HCT116 (cell line): ENCODE measurements around the gene VSTM2L. TPM values are rescaled to one million over a fixed set of nuclear protein-coding genes. Genes with fewer than 3 reads are reported as not detected.

Source experiments
- ATAC-seq: fragments of 200-7000 bp; cut with Tn5 transposase; 2 replicates; pipeline ENCODE4 v1.9.1; 2020; ENCODE audit warnings: mild to moderate bottlenecking, moderate library complexity
- BruUV-seq: library from RNA; stranded (reverse); fragments of 400-500 nt; replicated peaks from 2 replicates; lab custom pipeline; 2021; lab: Mats Ljungman, UMichigan
- CTCF ChIA-PET: fragments of 300-600 bp; sonication (Branson Sonifier 250); formaldehyde crosslinking; loops from one replicate; lab custom pipeline; 2021; ENCODE audit warnings: antibody characterized with exemption; lab: Charles Lee
- POLR2A ChIA-PET: fragments of 300-600, 350-600 bp; sonication (Branson Sonifier 250); formaldehyde crosslinking; loops from one replicate; lab custom pipeline; 2021; ENCODE audit warnings: antibody characterized with exemption; lab: Charles Lee
- RAD21 ChIA-PET, 2 experiments: fragments of 300-600 bp; sonication (Branson Sonifier 250); formaldehyde crosslinking; loops; one replicate each; lab custom pipeline; 2023; ENCODE audit warnings: low total read pairs in 2 of 2; ENCODE audit not compliant: uncharacterized antibody in 2 of 2, unreplicated experiment in 2 of 2, low non-redundant PET in 1 of 2; lab: Charles Lee
- DNase-seq: peaks from one replicate; pipeline ENCODE4 v3.0.0-alpha.2; 2010; ENCODE audit warnings: low read depth, low spot score
- H2AFZ ChIP-seq: fragments of 200-600 bp; shearing (Covaris generic), sonication (generic); 2 replicates; pipeline ENCODE4 v1.6.1; 2017; ENCODE audit warnings: low read depth, mixed run types, mixed read lengths, antibody characterized with exemption, low read length; ENCODE audit not compliant: poor library complexity, severe bottlenecking
- H3K27ac ChIP-seq: 2 replicates; pipeline ENCODE4 v1.5.1; 2012; ENCODE audit warnings: low read depth, low read length
- H3K27me3 ChIP-seq: fragments of 200-600 bp; sonication (generic); 2 replicates; pipeline ENCODE4 v1.6.1; 2016; ENCODE audit warnings: mixed run types, low read length, mixed read lengths; ENCODE audit not compliant: insufficient read depth
- H3K36me3 ChIP-seq, 2 experiments: fragments of 200-500 bp in 1 of 2; fragments of 200-600 bp in 1 of 2; sonication (Bioruptor generic) in 1 of 2; sonication (generic) in 1 of 2; 2 replicates each; pipeline versions ENCODE4 v1.5.1 to v1.6.1; 2014 to 2016; ENCODE audit warnings: low read length in 2 of 2, inconsistent platforms in 1 of 2, mixed read lengths in 1 of 2, mixed run types in 1 of 2; ENCODE audit not compliant: insufficient read depth in 2 of 2, control insufficient read depth in 1 of 2
- H3K4me1 ChIP-seq, 2 experiments: fragments of 200-600 bp in 1 of 2; sonication (generic) in 1 of 2; 2 replicates each; pipeline versions ENCODE4 v1.5.1 to v1.6.1; 2012 to 2017; ENCODE audit warnings: low read length in 2 of 2, inconsistent platforms in 1 of 2, mild to moderate bottlenecking in 1 of 2, mixed read lengths in 1 of 2, mixed run types in 1 of 2, moderate library complexity in 1 of 2; ENCODE audit not compliant: insufficient read depth in 2 of 2, control insufficient read depth in 1 of 2
- H3K4me2 ChIP-seq: fragments of 200-600 bp; sonication (generic); 2 replicates; pipeline ENCODE4 v1.6.1; 2017; ENCODE audit warnings: mixed run types, low read length, mixed read lengths
- H3K4me3 ChIP-seq, 2 experiments: fragments of 200-600 bp in 1 of 2; sonication (generic) in 1 of 2; replicated peaks in 1 of 2; 2 replicates each; pipeline ENCODE4 v1.5.1; 2011 to 2016; ENCODE audit warnings: low read length in 2 of 2, control low read depth in 1 of 2, low read depth in 1 of 2, mild to moderate bottlenecking in 1 of 2, mixed read lengths in 1 of 2, mixed run types in 1 of 2
- H3K79me2 ChIP-seq: fragments of 200-600 bp; sonication (generic); 2 replicates; pipeline ENCODE4 v1.6.1; 2017; ENCODE audit warnings: mild to moderate bottlenecking, mixed run types, low read length, moderate library complexity, mixed read lengths; ENCODE audit not compliant: insufficient read depth
- H3K9ac ChIP-seq: fragments of 200-600 bp; sonication (generic); 2 replicates; pipeline ENCODE4 v1.6.1; 2016; ENCODE audit warnings: low read length, mixed read lengths
- H3K9me2 ChIP-seq: fragments of 200-600 bp; sonication (generic), shearing (Covaris generic); 2 replicates; pipeline ENCODE4 v1.6.1; 2017; ENCODE audit warnings: mixed run types, mild to moderate bottlenecking, moderate library complexity; ENCODE audit not compliant: insufficient read depth
- H3K9me3 ChIP-seq, 2 experiments: fragments of 200-500 bp in 1 of 2; fragments of 200-600 bp in 1 of 2; sonication (Bioruptor generic) in 1 of 2; sonication (generic) in 1 of 2; 2 replicates each; pipeline ENCODE4 v1.6.1; 2014 to 2017; ENCODE audit warnings: low read length in 2 of 2, mixed read lengths in 2 of 2, inconsistent platforms in 1 of 2, low read depth in 1 of 2, mild to moderate bottlenecking in 1 of 2, mixed run types in 1 of 2, moderate library complexity in 1 of 2; ENCODE audit not compliant: control insufficient read depth in 1 of 2, insufficient read depth in 1 of 2
- H4K20me1 ChIP-seq: fragments of 200-600 bp; sonication (generic), shearing (Covaris generic); 2 replicates; pipeline ENCODE4 v1.6.1; 2017; ENCODE audit warnings: mixed run types, mild to moderate bottlenecking, moderate library complexity; ENCODE audit not compliant: insufficient read depth
- ATF3 ChIP-seq: IDR thresholded peaks from 2 replicates; pipeline ENCODE4 v1.6.1; 2012
- CTCF ChIP-seq, 3 experiments: fragments of 200-600 bp in 1 of 3; sonication (generic) in 1 of 3; IDR thresholded peaks in 2 of 3; conservative IDR thresholded peaks in 1 of 3; 2 replicates each; pipeline ENCODE4 v1.5.1; 2012 to 2017; ENCODE audit warnings: low read depth in 2 of 3, low read length in 2 of 3, antibody characterized with exemption in 1 of 3, borderline replicate concordance in 1 of 3, control low read depth in 1 of 3, mild to moderate bottlenecking in 1 of 3, mixed read lengths in 1 of 3, mixed run types in 1 of 3, moderate library complexity in 1 of 3; ENCODE audit not compliant: insufficient read depth in 1 of 3
- EGR1 ChIP-seq: IDR thresholded peaks from 2 replicates; pipeline ENCODE4 v1.6.1; 2012; ENCODE audit warnings: low read depth
- ELF1 ChIP-seq: IDR thresholded peaks from 2 replicates; pipeline ENCODE4 v1.6.1; 2012; ENCODE audit warnings: low read depth, borderline replicate concordance
- EZH2phosphoT487 ChIP-seq: fragments of 200-600 bp; IDR thresholded peaks from 2 replicates; pipeline ENCODE4 v1.6.1; 2018; ENCODE audit warnings: antibody characterized with exemption, borderline replicate concordance
- MAX ChIP-seq: IDR thresholded peaks from 2 replicates; pipeline ENCODE4 v1.6.1; 2012
- RAD21 ChIP-seq: IDR thresholded peaks from 2 replicates; pipeline ENCODE4 v1.6.1; 2012; ENCODE audit warnings: low read depth, mild to moderate bottlenecking
- YY1 ChIP-seq: IDR thresholded peaks from 2 replicates; pipeline ENCODE4 v1.6.1; 2011; ENCODE audit warnings: low read length, low read depth, moderate library complexity, mild to moderate bottlenecking; ENCODE audit not compliant: insufficient replicate concordance; ENCODE audit errors: extremely low read depth
- ZBTB33 ChIP-seq: IDR thresholded peaks from 2 replicates; pipeline ENCODE4 v1.6.1; 2011; ENCODE audit warnings: mild to moderate bottlenecking, low read length, moderate library complexity; ENCODE audit not compliant: insufficient replicate concordance; ENCODE audit errors: extremely low read depth
- intact Hi-C: fragments of 100-400 bp; cut with micrococcal nuclease; formaldehyde crosslinking; loops from 2 replicates; pipeline ENCODE4 v1.10.0; 2022
- total RNA-seq: library from RNA; stranded (reverse); gene quantifications from one replicate; pipeline ENCODE4 v1.2.1, GENCODE V29; 2021; ENCODE audit not compliant: unreplicated experiment

Gene VSTM2L
- total RNA-seq, 1 experiment from 2014 or later, result 0.69 TPM

GRCh38 chr20:37992802-37993409, 90.0 kb downstream of the VSTM2L start:
- Histone ChIP-seq H4K20me1 (no peaks in the 10 kb centered on the region), H3K9ac (no peak overlapping the region), H3K79me2 (no peaks in the 10 kb centered on the region), H3K36me3 (peaks cover 42 to 43% of the 10 kb centered on the region in 2 experiments; a peak in 3 of 4 replicates), H3K4me1 (0 out of 4 replicates have a peak, but pooled peaks cover 0 to 3% of the 10 kb centered on the region in 2 experiments), H3K4me2 (no peak overlapping the region), H2AFZ (no peak overlapping the region), H3K27ac (no peak overlapping the region), H3K4me3 (no peak overlapping the region), H3K9me2 (no peaks in the 10 kb centered on the region), H3K27me3 (no peaks in the 10 kb centered on the region), H3K9me3 (no peaks in the 10 kb centered on the region)
- ATAC-seq, result peak; percentile 46; the same call in 1 of the 2 replicates
- DNase-seq, result no peak
- POLR2A ChIA-PET, result interaction anchor here (0.6 kb wide), 1 partner anchor 302 kb away, joined by 3 read pairs; no protein-coding TSS in a partner anchor
- TF ChIP-seq EZH2phosphoT487 (no peak), CTCF (IDR thresholded peaks at IDR 0.05 in 2 of 3, conservative IDR thresholded peaks at IDR 0.05 in 1 of 3; ENCODE audit: borderline replicate concordance in 1 of 3, insufficient read depth in 1 of 3, low read depth in 2 of 3, low read length in 2 of 3) (peak; percentile 25 to 63 (median 46); a peak in 4 of 6 replicates), YY1 (no peak), RAD21 (peak; percentile 37)
- CTCF ChIA-PET, result interaction anchor here (0.6 to 1.6 kb wide), 9 partner anchors 9 to 428 kb away, joined by 3 to 5 read pairs (median 4); no protein-coding TSS in a partner anchor
- RAD21 ChIA-PET, result interaction anchor here in 1 of 2 experiments (0.6 kb wide), 2 partner anchors 140 to 228 kb away, joined by 3 to 4 read pairs; no protein-coding TSS in a partner anchor
- intact Hi-C loops, result loop anchor here (1.0 kb wide), 2 partner anchors 341 to 429 kb away; no protein-coding TSS in a partner anchor
- no TSS peak for BruUV-seq

- ChIA-PET POLR2A (no interaction called here), RAD21 (no interaction called here), CTCF (interaction anchor here (2.4 kb wide), 1 partner anchor 430 kb away, joined by 9 read pairs; no protein-coding TSS in a partner anchor)
- Histone ChIP-seq H3K9me3 (no peaks in the 10 kb centered on the region), H3K27ac (no peak overlapping the region), H3K4me1 (0 out of 4 replicates have a peak, but pooled peaks cover 0 to 3% of the 10 kb centered on the region in 2 experiments), H3K36me3 (peaks cover 43 to 48% of the 10 kb centered on the region in 2 experiments), H3K9ac (no peak overlapping the region), H3K4me2 (no peak overlapping the region), H3K4me3 (no peak overlapping the region), H2AFZ (no peak overlapping the region), H4K20me1 (no peaks in the 10 kb centered on the region), H3K9me2 (no peaks in the 10 kb centered on the region), H3K27me3 (no peaks in the 10 kb centered on the region), H3K79me2 (no peaks in the 10 kb centered on the region)
- no TSS peak for BruUV-seq
- ATAC-seq (no peak), DNase-seq (no peak)
- intact Hi-C loops, result no loop called here
- TF ChIP-seq ZBTB33, result no peak
- no peak for TF ChIP-seq ATF3
- TF ChIP-seq EZH2phosphoT487, result no peak
- no peak for TF ChIP-seq EGR1
- TF ChIP-seq RAD21, result no peak
- no peak for TF ChIP-seq MAX
- no peak for TF ChIP-seq ELF1
Measured at GRCh38 chr20:37994512-37994911, 91.6 kb downstream of the VSTM2L start.
